ENCODE measurements around the gene PSMD1. TPM values are rescaled to one million over a fixed set of nuclear protein-coding genes. Genes with fewer than 3 reads are reported as not detected.
A peak's percentile ranks its signal among the peaks of the same experiment; 100 is the strongest.

The PSMD1 gene
- total RNA-seq, 1 donor from 2014 or later = 83.3 TPM

DNA sequence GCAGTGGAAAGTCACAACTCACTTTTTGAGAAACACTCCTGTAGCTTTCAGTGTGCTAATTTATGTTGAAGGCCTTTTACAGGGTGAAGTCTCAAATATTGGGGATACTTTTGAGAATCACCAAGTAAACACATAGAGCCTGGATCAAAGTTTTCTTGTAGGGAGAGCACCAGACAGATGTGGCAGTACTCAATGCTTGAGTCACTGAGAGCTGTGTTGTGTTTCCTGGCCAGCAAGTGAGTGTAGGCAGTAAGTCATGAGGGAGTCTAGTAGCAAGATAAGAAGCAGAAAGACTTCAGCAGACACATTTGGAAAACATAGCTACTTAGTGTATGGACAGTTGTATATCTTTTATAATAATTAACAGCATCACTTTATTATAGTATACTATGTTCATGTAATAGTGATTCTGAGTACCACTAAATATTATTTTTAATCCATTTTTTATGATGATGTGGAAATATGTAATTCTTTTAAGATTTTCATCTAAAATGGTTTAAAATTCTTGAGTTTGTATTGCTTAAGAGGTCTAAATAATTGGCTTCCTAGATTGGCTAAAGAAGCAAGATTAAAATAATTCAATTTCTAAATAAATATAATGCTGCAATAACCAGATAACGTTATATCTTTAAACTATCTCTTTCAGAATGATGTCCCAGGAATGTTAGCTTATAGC is 12.8 kb downstream of the PSMD1 start:
- Mint-ChIP-seq H3K27ac (no peak overlapping the region), H3K4me3 (no peak overlapping the region), H3K36me3 (peaks cover 19% of the 10 kb centered on the region), H3K27me3 (ENCODE audit: low read depth) (no peaks in the 10 kb centered on the region), H3K9me3 (no peaks in the 10 kb centered on the region), H3K4me1 (no peaks in the 10 kb centered on the region)
- no peak for DNase-seq (ENCODE audit: low spot score in 2 of 2, unreplicated experiment in 2 of 2)
- TF ChIP-seq, protein P1, sequence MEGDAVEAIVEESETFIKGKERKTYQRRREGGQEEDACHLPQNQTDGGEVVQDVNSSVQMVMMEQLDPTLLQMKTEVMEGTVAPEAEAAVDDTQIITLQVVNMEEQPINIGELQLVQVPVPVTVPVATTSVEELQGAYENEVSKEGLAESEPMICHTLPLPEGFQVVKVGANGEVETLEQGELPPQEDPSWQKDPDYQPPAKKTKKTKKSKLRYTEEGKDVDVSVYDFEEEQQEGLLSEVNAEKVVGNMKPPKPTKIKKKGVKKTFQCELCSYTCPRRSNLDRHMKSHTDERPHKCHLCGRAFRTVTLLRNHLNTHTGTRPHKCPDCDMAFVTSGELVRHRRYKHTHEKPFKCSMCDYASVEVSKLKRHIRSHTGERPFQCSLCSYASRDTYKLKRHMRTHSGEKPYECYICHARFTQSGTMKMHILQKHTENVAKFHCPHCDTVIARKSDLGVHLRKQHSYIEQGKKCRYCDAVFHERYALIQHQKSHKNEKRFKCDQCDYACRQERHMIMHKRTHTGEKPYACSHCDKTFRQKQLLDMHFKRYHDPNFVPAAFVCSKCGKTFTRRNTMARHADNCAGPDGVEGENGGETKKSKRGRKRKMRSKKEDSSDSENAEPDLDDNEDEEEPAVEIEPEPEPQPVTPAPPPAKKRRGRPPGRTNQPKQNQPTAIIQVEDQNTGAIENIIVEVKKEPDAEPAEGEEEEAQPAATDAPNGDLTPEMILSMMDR (IDR thresholded peaks at IDR 0.05; ENCODE audit: unreplicated experiment) = no peak

DNA sequence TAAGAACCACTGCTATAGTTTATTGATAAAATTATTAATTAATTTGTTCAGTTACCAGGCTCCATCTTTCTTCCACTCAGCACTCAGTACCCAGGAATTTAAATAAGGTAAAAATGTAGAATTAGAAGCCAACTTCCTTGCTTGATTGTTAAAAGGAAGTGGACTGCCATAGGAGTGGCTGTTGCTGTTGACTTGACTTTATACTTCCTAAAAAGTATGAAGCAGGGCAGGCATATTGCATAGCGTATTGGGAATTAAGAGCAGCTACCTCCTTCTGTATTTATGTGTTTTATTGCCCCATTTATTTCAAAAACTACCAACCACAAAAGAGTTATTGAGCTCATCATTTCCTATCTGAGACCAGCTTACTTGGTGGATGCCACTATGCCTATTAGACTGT is 27.9 kb downstream of the PSMD1 start:
- TF ChIP-seq, protein P1 (IDR thresholded peaks at IDR 0.05; ENCODE audit: unreplicated experiment) = no peak
- no peak for DNase-seq (ENCODE audit: low spot score in 2 of 2, unreplicated experiment in 2 of 2)
- H3K4me3 Mint-ChIP-seq = no peak overlapping the region
- H3K27me3 Mint-ChIP-seq (ENCODE audit: low read depth) = no peaks in the 10 kb centered on the region
- no peak overlapping the region for H3K27ac Mint-ChIP-seq
- peaks cover 7% of the 10 kb centered on the region for H3K4me1 Mint-ChIP-seq
- peaks cover 44% of the 10 kb centered on the region for H3K36me3 Mint-ChIP-seq
- H3K9me3 Mint-ChIP-seq = no peaks in the 10 kb centered on the region

DNA sequence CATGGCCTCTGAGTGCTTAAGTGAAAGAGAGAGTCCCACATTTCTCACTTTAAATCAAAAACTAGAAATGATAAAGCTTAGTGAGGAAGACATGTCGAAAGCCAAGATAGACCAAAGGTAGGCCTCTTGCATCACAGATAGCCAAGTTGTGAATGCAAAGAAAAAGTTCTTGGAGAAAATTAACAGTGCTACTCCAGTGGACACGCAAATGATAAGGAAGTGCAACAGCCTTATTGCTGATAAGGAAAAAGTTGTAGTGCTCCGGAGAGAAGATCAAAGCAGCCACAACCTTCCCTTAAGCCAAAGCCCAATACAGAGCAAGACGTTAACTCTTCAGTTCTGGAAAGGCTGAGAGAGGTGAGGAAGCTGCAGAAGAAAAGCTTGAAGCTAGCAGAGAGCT is 32.1 kb downstream of the PSMD1 start:
- no peaks in the 10 kb centered on the region for H3K27me3 Mint-ChIP-seq (ENCODE audit: low read depth)
- peaks cover 16% of the 10 kb centered on the region for H3K4me1 Mint-ChIP-seq
- peaks cover 45% of the 10 kb centered on the region for H3K36me3 Mint-ChIP-seq

DNA sequence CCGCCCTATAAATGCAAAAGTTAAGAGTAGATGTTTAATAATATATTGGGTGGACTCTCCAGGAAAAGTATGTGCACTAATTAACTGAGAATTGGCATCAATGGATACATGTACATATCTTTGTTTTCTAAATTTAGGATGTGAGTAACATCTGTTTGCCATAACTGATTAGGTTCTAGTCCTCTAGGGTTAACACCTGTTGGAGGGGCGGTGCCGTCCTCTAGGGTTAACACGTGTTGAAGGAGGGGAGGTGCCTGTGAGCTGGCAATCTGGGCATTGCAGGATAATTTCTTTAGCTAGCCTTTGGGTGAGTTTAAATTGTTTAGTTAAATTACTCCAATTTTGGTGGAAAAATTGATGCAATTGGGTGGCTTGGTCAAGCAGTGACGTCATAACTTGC is 37.3 kb downstream of the PSMD1 start:
- TF ChIP-seq, protein P1 (IDR thresholded peaks at IDR 0.05; ENCODE audit: unreplicated experiment) = no peak
- peaks cover 20% of the 10 kb centered on the region for H3K4me1 Mint-ChIP-seq
- H3K27ac Mint-ChIP-seq = no peak overlapping the region
- no peak overlapping the region for H3K4me3 Mint-ChIP-seq
- peaks cover 71% of the 10 kb centered on the region for H3K36me3 Mint-ChIP-seq
- DNase-seq (ENCODE audit: low spot score in 2 of 2, unreplicated experiment in 2 of 2) = no peak
- peaks cover 37% of the 10 kb centered on the region for H3K9me3 Mint-ChIP-seq
- H3K27me3 Mint-ChIP-seq (ENCODE audit: low read depth) = no peaks in the 10 kb centered on the region

More for the DNA sequence above, 32.1 kb downstream of the PSMD1 start:
- Mint-ChIP-seq H3K9me3 (peaks cover 8% of the 10 kb centered on the region), H3K4me3 (no peak overlapping the region), H3K27ac (no peak overlapping the region)
- DNase-seq (ENCODE audit: low spot score in 2 of 2, unreplicated experiment in 2 of 2) = no peak
- TF ChIP-seq, protein P1 (IDR thresholded peaks at IDR 0.05; ENCODE audit: unreplicated experiment) = no peak

DNA sequence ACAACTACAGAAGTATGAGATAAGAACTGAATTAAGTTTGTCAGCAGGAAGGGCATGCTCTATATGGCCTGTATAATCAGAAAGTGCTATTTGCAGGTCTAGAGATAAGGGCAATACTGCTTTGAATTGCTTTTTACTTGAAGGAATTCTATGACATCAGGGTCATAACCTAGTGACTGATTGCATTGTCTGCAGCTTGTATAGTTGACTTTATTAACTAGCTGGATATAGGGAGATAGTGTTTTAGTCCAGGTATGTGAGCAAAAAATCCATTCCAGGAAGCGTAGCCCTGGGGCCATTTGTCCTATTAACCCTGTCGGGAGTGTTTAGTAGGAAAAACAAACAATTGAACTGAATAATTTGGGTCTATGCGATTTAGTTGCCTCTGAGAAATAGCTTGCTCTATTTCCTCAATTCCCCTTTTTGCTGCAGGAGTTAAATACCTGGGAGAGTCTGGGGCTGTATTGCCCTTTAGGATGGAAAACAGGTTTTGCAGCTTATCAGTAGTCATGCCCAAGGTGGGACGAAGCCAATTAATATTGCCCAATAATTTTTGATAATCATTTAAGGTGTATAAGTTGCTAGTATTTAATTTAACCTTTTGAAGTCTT is 38.2 kb downstream of the PSMD1 start:
- H3K4me1 Mint-ChIP-seq = peaks cover 19% of the 10 kb centered on the region
- H3K4me3 Mint-ChIP-seq = no peak overlapping the region
- H3K9me3 Mint-ChIP-seq = peaks cover 45% of the 10 kb centered on the region
- peaks cover 76% of the 10 kb centered on the region for H3K36me3 Mint-ChIP-seq
- peak overlapping the region; percentile 44 for H3K27ac Mint-ChIP-seq
- no peak for DNase-seq (ENCODE audit: low spot score in 2 of 2, unreplicated experiment in 2 of 2)
- TF ChIP-seq, protein P1 (IDR thresholded peaks at IDR 0.05; ENCODE audit: unreplicated experiment) = no peak
- no peaks in the 10 kb centered on the region for H3K27me3 Mint-ChIP-seq (ENCODE audit: low read depth)
